Neural cell (in vitro differentiated cells): ENCODE results near the gene EEIG1. TPM values are rescaled to one million over a fixed set of nuclear protein-coding genes. Genes with fewer than 3 reads are reported as not detected.
A peak's percentile ranks its signal among the peaks of the same experiment; 100 is the strongest.

Experiments used
- H2AFZ ChIP-seq: fragments of 200-600, 300-800 bp; sonication (generic), shearing (Covaris generic); 2 replicates; pipeline ENCODE4 v1.6.0; 2014; ENCODE audit warnings: low read depth, mild to moderate bottlenecking, antibody characterized with exemption, low read length, moderate library complexity
- H3F3A ChIP-seq: fragments of 200-600 bp; shearing (Covaris generic); 2 replicates; pipeline ENCODE4 v1.6.1; 2016; ENCODE audit warnings: mild to moderate bottlenecking, moderate library complexity, mixed read lengths, antibody characterized with exemption, low read length; ENCODE audit not compliant: insufficient read depth, poor library complexity, severe bottlenecking
- H3K27ac ChIP-seq: fragments of 200-600, 300-800 bp; sonication (generic), shearing (Covaris generic); 2 replicates; pipeline ENCODE4 v1.5.1; 2014; ENCODE audit warnings: mild to moderate bottlenecking, low read length, moderate library complexity
- H3K27me3 ChIP-seq: fragments of 300-800, 200-600 bp; sonication (generic), shearing (Covaris generic); 2 replicates; pipeline ENCODE4 v1.6.0; 2014; ENCODE audit warnings: mild to moderate bottlenecking, low read depth, low read length, moderate library complexity; ENCODE audit not compliant: insufficient read depth
- H3K36me3 ChIP-seq: fragments of 300-800, 200-600 bp; sonication (generic), shearing (Covaris generic); 2 replicates; pipeline ENCODE4 v1.5.1; 2014; ENCODE audit warnings: mild to moderate bottlenecking, antibody characterized with exemption, low read length, moderate library complexity; ENCODE audit not compliant: insufficient read depth
- H3K4me2 ChIP-seq: fragments of 300-800, 200-600 bp; sonication (generic), shearing (Covaris generic); 2 replicates; pipeline ENCODE4 v1.6.0; 2014; ENCODE audit warnings: mild to moderate bottlenecking, low read length
- H3K4me3 ChIP-seq: fragments of 300-800, 200-600 bp; sonication (generic), shearing (Covaris generic); 2 replicates; pipeline ENCODE4 v1.5.1; 2014; ENCODE audit warnings: mild to moderate bottlenecking, low read length, moderate library complexity
- H3K79me2 ChIP-seq: fragments of 200-600 bp; shearing (Covaris generic); replicated peaks from 2 replicates; pipeline ENCODE4 v1.6.0; 2014; ENCODE audit warnings: mild to moderate bottlenecking, low read length, moderate library complexity; ENCODE audit not compliant: insufficient read depth
- H3K9ac ChIP-seq: fragments of 300-800, 200-600 bp; sonication (generic), shearing (Covaris generic); 2 replicates; pipeline ENCODE4 v1.6.1; 2016; ENCODE audit warnings: mild to moderate bottlenecking, low read length, mixed read lengths
- H3K9me2 ChIP-seq: fragments of 200-600 bp; shearing (Covaris generic); 2 replicates; pipeline ENCODE4 v1.6.1; 2016; ENCODE audit warnings: mild to moderate bottlenecking, low read length, mixed read lengths; ENCODE audit not compliant: insufficient read depth
- H3K9me3 ChIP-seq: fragments of 200-600, 300-800 bp; sonication (generic), shearing (Covaris generic); 2 replicates; pipeline ENCODE4 v1.6.1; 2016; ENCODE audit warnings: mild to moderate bottlenecking, mixed run types, low read length, moderate library complexity, mixed read lengths
- H4K20me1 ChIP-seq: fragments of 200-600 bp; shearing (Covaris generic); 2 replicates; pipeline ENCODE4 v1.6.1; 2016; ENCODE audit warnings: mild to moderate bottlenecking, mixed run types; ENCODE audit not compliant: insufficient read depth
- EP300 ChIP-seq: fragments of 450-650 bp; conservative IDR thresholded peaks from 2 replicates; pipeline ENCODE4 v1.6.1; 2014; ENCODE audit warnings: antibody characterized with exemption, mild to moderate bottlenecking, moderate library complexity; ENCODE audit not compliant: poor library complexity, severe bottlenecking
- EZH2 ChIP-seq: fragments of 200-600, 300-800 bp; shearing (Covaris generic), sonication (generic); IDR thresholded peaks from 2 replicates; pipeline ENCODE4 v1.6.1; 2014; ENCODE audit warnings: antibody characterized with exemption, low read length, borderline replicate concordance, mild to moderate bottlenecking; ENCODE audit not compliant: insufficient read depth, poor library complexity, severe bottlenecking
- MXI1 ChIP-seq: fragments of 450-650 bp; conservative IDR thresholded peaks from 2 replicates; pipeline ENCODE4 v1.6.1; 2014; ENCODE audit warnings: antibody characterized with exemption, mild to moderate bottlenecking; ENCODE audit not compliant: poor library complexity, severe bottlenecking
- POLR2AphosphoS5 ChIP-seq: IDR thresholded peaks from 2 replicates; pipeline ENCODE4 v1.6.1; 2012
- RAD21 ChIP-seq: fragments of 450-650 bp; conservative IDR thresholded peaks from 2 replicates; pipeline ENCODE4 v1.6.1; 2014; ENCODE audit warnings: antibody characterized with exemption, mild to moderate bottlenecking, moderate library complexity
- SMC3 ChIP-seq: fragments of 450-650 bp; conservative IDR thresholded peaks from 2 replicates; pipeline ENCODE4 v1.6.1; 2014; ENCODE audit warnings: antibody characterized with exemption, mild to moderate bottlenecking, moderate library complexity; ENCODE audit not compliant: poor library complexity
- TAF1 ChIP-seq: IDR thresholded peaks from 2 replicates; pipeline ENCODE4 v1.6.1; 2012; ENCODE audit warnings: low read depth
- polyA plus RNA-seq: library from polyadenylated mRNA; depleted of rRNA; stranded (reverse); fragments of >200 nt; gene quantifications from 2 replicates; pipeline ENCODE4 v1.2.3, GENCODE V29; 2014
- TF ChIP-seq, protein P1 (sequence below): IDR thresholded peaks from 2 replicates; pipeline ENCODE4 v1.6.1; 2012; ENCODE audit warnings: borderline replicate concordance
- TF ChIP-seq, protein P2 (sequence below): fragments of 450-650 bp; IDR thresholded peaks from 2 replicates; pipeline ENCODE4 v1.5.1; 2014; ENCODE audit warnings: antibody characterized with exemption, mild to moderate bottlenecking, moderate library complexity; ENCODE audit not compliant: poor library complexity, severe bottlenecking

EEIG1 gene
- polyA plus RNA-seq, 1 donor from 2014 or later: 6.7 TPM

DNA sequence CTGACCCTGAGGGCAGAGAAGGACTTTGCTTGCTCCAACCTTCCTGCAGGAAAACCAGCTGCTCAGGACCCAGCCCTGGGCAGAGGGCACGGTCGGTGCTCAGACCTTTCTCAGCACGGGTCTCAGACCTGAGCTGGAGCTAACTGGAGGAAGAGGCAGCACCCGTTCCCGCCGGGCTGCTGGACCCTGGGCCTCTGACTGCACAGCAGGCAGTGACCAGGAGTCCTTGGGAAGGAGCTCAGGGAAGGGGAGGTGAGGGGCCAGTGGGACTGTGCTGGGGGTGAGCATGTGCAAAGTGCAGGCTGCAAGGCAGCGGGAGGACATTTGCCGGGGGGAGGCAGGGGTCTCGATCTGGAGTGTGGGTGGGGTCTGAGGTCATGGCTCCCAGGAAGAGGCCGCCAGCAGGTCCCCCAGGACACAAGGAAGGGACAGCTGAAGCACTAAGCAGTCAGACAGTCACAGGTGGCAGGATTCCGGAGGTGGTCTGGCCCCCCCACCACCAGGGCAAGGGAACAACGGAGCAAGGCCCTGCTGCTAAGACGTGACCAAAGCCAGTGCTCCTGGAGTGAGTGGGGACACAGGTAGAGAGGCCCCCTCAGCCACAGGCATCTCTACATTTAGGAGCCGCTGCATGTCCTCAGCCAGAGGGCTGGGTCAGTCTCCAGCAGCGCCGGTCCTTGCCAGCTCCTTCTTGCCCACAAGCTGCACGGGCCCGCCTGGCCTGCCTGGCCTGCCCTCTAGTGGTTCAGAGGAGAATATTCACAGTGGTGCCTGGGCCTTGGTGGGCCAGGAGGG lies 38.4 kb downstream of the EEIG1 start:
- Histone ChIP-seq H3K4me2 (no peak overlapping the region), H3F3A (no peaks in the 10 kb centered on the region), H3K79me2 (no peaks in the 10 kb centered on the region), H3K36me3 (no peaks in the 10 kb centered on the region), H3K9me3 (no peaks in the 10 kb centered on the region), H3K27me3 (no peaks in the 10 kb centered on the region), H2AFZ (no peak overlapping the region), H3K4me3 (no peak overlapping the region), H3K9ac (no peak overlapping the region), H3K27ac (no peak overlapping the region), H4K20me1 (no peaks in the 10 kb centered on the region), H3K9me2 (no peaks in the 10 kb centered on the region)
- TF ChIP-seq EP300 (no peak), SMC3 (peak; percentile 68), POLR2AphosphoS5 (no peak), TAF1 (no peak), EZH2 (no peak), MXI1 (no peak), RAD21 (peak; percentile 53)
- TF ChIP-seq, protein P1, sequence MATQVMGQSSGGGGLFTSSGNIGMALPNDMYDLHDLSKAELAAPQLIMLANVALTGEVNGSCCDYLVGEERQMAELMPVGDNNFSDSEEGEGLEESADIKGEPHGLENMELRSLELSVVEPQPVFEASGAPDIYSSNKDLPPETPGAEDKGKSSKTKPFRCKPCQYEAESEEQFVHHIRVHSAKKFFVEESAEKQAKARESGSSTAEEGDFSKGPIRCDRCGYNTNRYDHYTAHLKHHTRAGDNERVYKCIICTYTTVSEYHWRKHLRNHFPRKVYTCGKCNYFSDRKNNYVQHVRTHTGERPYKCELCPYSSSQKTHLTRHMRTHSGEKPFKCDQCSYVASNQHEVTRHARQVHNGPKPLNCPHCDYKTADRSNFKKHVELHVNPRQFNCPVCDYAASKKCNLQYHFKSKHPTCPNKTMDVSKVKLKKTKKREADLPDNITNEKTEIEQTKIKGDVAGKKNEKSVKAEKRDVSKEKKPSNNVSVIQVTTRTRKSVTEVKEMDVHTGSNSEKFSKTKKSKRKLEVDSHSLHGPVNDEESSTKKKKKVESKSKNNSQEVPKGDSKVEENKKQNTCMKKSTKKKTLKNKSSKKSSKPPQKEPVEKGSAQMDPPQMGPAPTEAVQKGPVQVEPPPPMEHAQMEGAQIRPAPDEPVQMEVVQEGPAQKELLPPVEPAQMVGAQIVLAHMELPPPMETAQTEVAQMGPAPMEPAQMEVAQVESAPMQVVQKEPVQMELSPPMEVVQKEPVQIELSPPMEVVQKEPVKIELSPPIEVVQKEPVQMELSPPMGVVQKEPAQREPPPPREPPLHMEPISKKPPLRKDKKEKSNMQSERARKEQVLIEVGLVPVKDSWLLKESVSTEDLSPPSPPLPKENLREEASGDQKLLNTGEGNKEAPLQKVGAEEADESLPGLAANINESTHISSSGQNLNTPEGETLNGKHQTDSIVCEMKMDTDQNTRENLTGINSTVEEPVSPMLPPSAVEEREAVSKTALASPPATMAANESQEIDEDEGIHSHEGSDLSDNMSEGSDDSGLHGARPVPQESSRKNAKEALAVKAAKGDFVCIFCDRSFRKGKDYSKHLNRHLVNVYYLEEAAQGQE: no peak
- TF ChIP-seq, protein P2, sequence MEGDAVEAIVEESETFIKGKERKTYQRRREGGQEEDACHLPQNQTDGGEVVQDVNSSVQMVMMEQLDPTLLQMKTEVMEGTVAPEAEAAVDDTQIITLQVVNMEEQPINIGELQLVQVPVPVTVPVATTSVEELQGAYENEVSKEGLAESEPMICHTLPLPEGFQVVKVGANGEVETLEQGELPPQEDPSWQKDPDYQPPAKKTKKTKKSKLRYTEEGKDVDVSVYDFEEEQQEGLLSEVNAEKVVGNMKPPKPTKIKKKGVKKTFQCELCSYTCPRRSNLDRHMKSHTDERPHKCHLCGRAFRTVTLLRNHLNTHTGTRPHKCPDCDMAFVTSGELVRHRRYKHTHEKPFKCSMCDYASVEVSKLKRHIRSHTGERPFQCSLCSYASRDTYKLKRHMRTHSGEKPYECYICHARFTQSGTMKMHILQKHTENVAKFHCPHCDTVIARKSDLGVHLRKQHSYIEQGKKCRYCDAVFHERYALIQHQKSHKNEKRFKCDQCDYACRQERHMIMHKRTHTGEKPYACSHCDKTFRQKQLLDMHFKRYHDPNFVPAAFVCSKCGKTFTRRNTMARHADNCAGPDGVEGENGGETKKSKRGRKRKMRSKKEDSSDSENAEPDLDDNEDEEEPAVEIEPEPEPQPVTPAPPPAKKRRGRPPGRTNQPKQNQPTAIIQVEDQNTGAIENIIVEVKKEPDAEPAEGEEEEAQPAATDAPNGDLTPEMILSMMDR: peak; percentile 77

DNA sequence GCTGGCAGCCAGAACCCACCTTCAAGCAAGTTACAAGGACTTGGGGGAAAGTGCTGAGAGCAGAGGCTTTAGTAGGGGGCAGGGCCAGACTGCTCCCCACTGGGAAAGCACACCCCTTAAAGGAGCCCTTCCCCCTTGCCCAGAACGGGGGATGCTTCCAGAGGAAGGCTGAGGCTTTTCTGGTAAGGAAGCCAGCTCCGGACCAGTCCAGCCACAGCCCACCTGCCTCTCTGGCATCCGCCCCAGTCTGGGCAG lies 38.9 kb downstream of the EEIG1 start:
- Histone ChIP-seq H3F3A (no peaks in the 10 kb centered on the region), H3K4me3 (no peak overlapping the region), H3K9ac (no peak overlapping the region), H3K9me2 (no peaks in the 10 kb centered on the region), H3K27me3 (no peaks in the 10 kb centered on the region), H3K36me3 (no peaks in the 10 kb centered on the region), H3K27ac (no peak overlapping the region), H3K79me2 (peaks cover 4% of the 10 kb centered on the region), H2AFZ (no peak overlapping the region), H3K4me2 (no peak overlapping the region), H3K9me3 (no peaks in the 10 kb centered on the region), H4K20me1 (no peaks in the 10 kb centered on the region)
- TF ChIP-seq, protein P2: no peak
- TF ChIP-seq TAF1 (no peak), SMC3 (no peak), MXI1 (no peak), EZH2 (no peak), EP300 (no peak)
- TF ChIP-seq, protein P1: no peak
